ENCODE results near the gene COL13A1.

The COL13A1 gene

GRCh38 chr10:69825604-69826003 lies 23.9 kb downstream of the COL13A1 start:
- no peak for DNase-seq

GRCh38 chr10:69826094-69826493 lies 24.4 kb downstream of the COL13A1 start:
- DNase-seq = no peak

GRCh38 chr10:69826789-69827554 lies 25.3 kb downstream of the COL13A1 start:
- no peak for DNase-seq

- no peak for DNase-seq
These were observed 26.6 kb downstream of the COL13A1 start for GRCh38 chr10:69828144-69828870.

GRCh38 chr10:69829775-69830174 lies 28.1 kb downstream of the COL13A1 start:
- DNase-seq = no peak

- no peak for DNase-seq
These were observed 29.6 kb downstream of the COL13A1 start for GRCh38 chr10:69831231-69831855.

- DNase-seq = no peak
These were observed 33.5 kb downstream of the COL13A1 start for GRCh38 chr10:69835233-69835632.

GRCh38 chr10:69835875-69836730 lies 34.4 kb downstream of the COL13A1 start:
- no peak for DNase-seq

GRCh38 chr10:69836731-69837030 lies 35.0 kb downstream of the COL13A1 start:
- DNase-seq = no peak

GRCh38 chr10:69837261-69837660 lies 35.6 kb downstream of the COL13A1 start:
- DNase-seq = no peak

GRCh38 chr10:69838418-69838817 lies 36.7 kb downstream of the COL13A1 start:
- no peak for DNase-seq

- DNase-seq = no peak
These were observed 37.1 kb downstream of the COL13A1 start for GRCh38 chr10:69838853-69839252.

GRCh38 chr10:69839696-69840345 lies 38.1 kb downstream of the COL13A1 start:
- DNase-seq = no peak

- no peak for DNase-seq
These were observed 39.1 kb downstream of the COL13A1 start for GRCh38 chr10:69840773-69841172.

- DNase-seq = no peak
These were observed 40.3 kb downstream of the COL13A1 start for GRCh38 chr10:69842020-69842419.

GRCh38 chr10:69842882-69843281 lies 41.2 kb downstream of the COL13A1 start:
- DNase-seq = no peak

GRCh38 chr10:69843923-69844322 lies 42.2 kb downstream of the COL13A1 start:
- DNase-seq = no peak

- no peak for DNase-seq
These were observed 43.0 kb downstream of the COL13A1 start for GRCh38 chr10:69844698-69845097.

- DNase-seq = no peak
These were observed 44.0 kb downstream of the COL13A1 start for GRCh38 chr10:69845574-69846292.

- no peak for DNase-seq
These were observed 44.7 kb downstream of the COL13A1 start for GRCh38 chr10:69846293-69846921.

GRCh38 chr10:69847458-69847857 lies 45.8 kb downstream of the COL13A1 start:
- no peak for DNase-seq
